ENCODE data around the gene LRIG1.
"Not testable (repeated sequence)": the region's sequence is repeated elsewhere in the genome, so short reads cannot be mapped to it uniquely, and the experiment has no call there.

LRIG1 gene

GRCh38 chr3:66439666-66440344 is 61.0 kb downstream of the LRIG1 start:
- DNase-seq, result no peak

- no peak for DNase-seq
These were observed 62.8 kb downstream of the LRIG1 start for GRCh38 chr3:66438046-66438445.

GRCh38 chr3:66437341-66437929 is 63.4 kb downstream of the LRIG1 start:
- no peak for DNase-seq

GRCh38 chr3:66435989-66436388 is 64.8 kb downstream of the LRIG1 start:
- DNase-seq, result no peak

- no peak for DNase-seq
These were observed 66.1 kb downstream of the LRIG1 start for GRCh38 chr3:66434726-66435125.

GRCh38 chr3:66433522-66433782 is 67.4 kb downstream of the LRIG1 start:
- DNase-seq, result no peak

GRCh38 chr3:66432767-66433521 is 67.9 kb downstream of the LRIG1 start:
- DNase-seq, result no peak

- DNase-seq, result no peak
These were observed 68.6 kb downstream of the LRIG1 start for GRCh38 chr3:66432041-66432766.

GRCh38 chr3:66431494-66431893 is 69.3 kb downstream of the LRIG1 start:
- no peak for DNase-seq

- no peak for DNase-seq
These were observed 69.9 kb downstream of the LRIG1 start for GRCh38 chr3:66430876-66431275.

- DNase-seq, result no peak
These were observed 72.1 kb downstream of the LRIG1 start for GRCh38 chr3:66428733-66429132.

GRCh38 chr3:66427951-66428474 is 72.8 kb downstream of the LRIG1 start:
- no peak for DNase-seq

GRCh38 chr3:66427352-66427751 is 73.5 kb downstream of the LRIG1 start:
- DNase-seq, result no peak

- no peak for DNase-seq
These were observed 74.7 kb downstream of the LRIG1 start for GRCh38 chr3:66426135-66426534.

GRCh38 chr3:66425576-66426114 is 75.2 kb downstream of the LRIG1 start:
- no peak for DNase-seq

- DNase-seq, result no peak
These were observed 75.8 kb downstream of the LRIG1 start for GRCh38 chr3:66425032-66425431.

- DNase-seq, result no peak
These were observed 77.0 kb downstream of the LRIG1 start for GRCh38 chr3:66423791-66424190.

- DNase-seq, result not testable (repeated sequence)
These were observed 78.9 kb downstream of the LRIG1 start for GRCh38 chr3:66421893-66422292.

- not testable (repeated sequence) for DNase-seq
These were observed 79.7 kb downstream of the LRIG1 start for GRCh38 chr3:66421144-66421543.

- no peak for DNase-seq
These were observed 81.8 kb downstream of the LRIG1 start for GRCh38 chr3:66419036-66419435.

GRCh38 chr3:66418475-66418931 is 82.3 kb downstream of the LRIG1 start:
- no peak for DNase-seq

GRCh38 chr3:66416556-66417304 is 84.1 kb downstream of the LRIG1 start:
- DNase-seq, result no peak
